Measurements from ENCODE around the gene CLEC11A. TPM values are rescaled to one million over a fixed set of nuclear protein-coding genes. Genes with fewer than 3 reads are reported as not detected.

The CLEC11A gene
- total and polyA plus RNA-seq, 9 of the 15 experiments (the other 6 are each of a cell fraction or from before 2014, with no cell fraction given) = 0.39 to 43.9 (median 3.4) TPM

DNA sequence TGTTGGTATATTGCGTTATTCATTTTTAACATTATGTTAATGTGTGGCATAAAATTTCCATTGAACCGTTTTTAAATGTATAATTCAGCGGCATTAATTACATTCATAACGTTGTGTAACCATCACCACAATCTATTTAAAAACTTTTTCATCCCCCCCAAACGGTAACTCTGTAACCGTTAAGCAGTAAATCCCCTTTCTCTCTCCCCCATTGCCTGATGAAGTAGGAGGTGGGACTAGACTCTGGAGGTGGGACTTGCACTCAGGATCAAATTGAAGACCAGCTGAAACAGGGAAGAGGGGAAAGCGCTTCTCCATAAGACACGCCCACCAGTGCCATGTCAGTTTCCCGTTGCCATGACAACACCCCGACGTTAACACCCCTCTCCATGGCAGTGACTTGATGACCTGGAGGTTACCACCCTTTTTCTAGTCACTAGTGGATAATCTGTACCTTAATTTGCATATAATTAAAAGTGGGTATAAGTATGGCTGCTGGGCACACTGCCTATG, 16.8 kb downstream of the CLEC11A start:
- no TSS peak for BruUV-seq (replicated peaks)
- intact Hi-C loops (cut with micrococcal nuclease) = no loop called here
- FAIRE-seq = peak; percentile 83
- ChIA-PET POLR2A (interaction anchor here (0.7 to 1.5 kb wide), 3 partner anchors 10 to 12 kb away, joined by 4 to 7 read pairs (median 5); no protein-coding TSS in a partner anchor), CTCF (ENCODE audit: low intra/inter-chr PET ratio) (no interaction called here)
- no peaks in the 10 kb centered on the region for H3K79me2 ChIP-seq (ENCODE audit: control insufficient read depth, insufficient read depth, low read length)
- H3K9me1 ChIP-seq (ENCODE audit: control insufficient read depth, insufficient read depth, low read length) = no peaks in the 10 kb centered on the region
- H3K9me3 ChIP-seq (replicated peaks; ENCODE audit: control insufficient read depth, insufficient read depth, low read depth, low read length) = no peaks in the 10 kb centered on the region
- H4K20me1 ChIP-seq (replicated peaks; ENCODE audit: control insufficient read depth, insufficient read depth, low read length) = no peaks in the 10 kb centered on the region
- peak overlapping the region in 1 of 2 experiments; percentile 36; a peak in 2 of 4 replicates for H3K9ac ChIP-seq (ENCODE audit: insufficient read depth in 1 of 2, low read depth in 2 of 2, low read length in 2 of 2)
- H3K36me3 ChIP-seq (ENCODE audit: control insufficient read depth, insufficient read depth, low read length) = no peaks in the 10 kb centered on the region
- WGBS (ENCODE audit: insufficient coverage, low coverage, missing lambda C conversion rate) = 16% methylated on average over 11 of the region's 11 CpGs
- H3K4me3 ChIP-seq = no peak overlapping the region
- peak overlapping the region; percentile 84 for H2AFZ ChIP-seq (ENCODE audit: low read depth, low read length)
- H3K27me3 ChIP-seq (ENCODE audit: control insufficient read depth in 2 of 2, insufficient read depth in 2 of 2, low read length in 2 of 2) = no peaks in the 10 kb centered on the region
- H3K4me2 ChIP-seq (ENCODE audit: insufficient read depth, low read length) = peak overlapping the region; percentile 57
- in situ Hi-C loops (cut with MboI) = no loop called here
- peak overlapping the region; percentile 49 for H3K27ac ChIP-seq (ENCODE audit: extremely low read depth, low read depth, low read length)
- ATAC-seq = peak; percentile 40
- peaks cover 55 to 59% of the 10 kb centered on the region in 2 experiments for H3K4me1 ChIP-seq (replicated peaks in 1 of 2; ENCODE audit: control insufficient read depth in 2 of 2, insufficient read depth in 2 of 2, low read length in 2 of 2)
- peak in 2 of 4 experiments; percentile 62 to 82 for DNase-seq (ENCODE audit: extremely low read depth in 1 of 4, low spot score in 3 of 4)
- TF ChIP-seq RFX1 (IDR thresholded peaks at IDR 0.05) (peak; percentile 100), ZNF444 (CRISPR knock-in tag; IDR thresholded peaks at IDR 0.05) (no peak), SNRNP70 (optimal IDR thresholded peaks at IDR 0.05; ENCODE audit: low read depth, low read length) (no peak), BMI1 (IDR thresholded peaks at IDR 0.05; ENCODE audit: low read length) (peak; percentile 97), ZNF830 (CRISPR knock-in tag; IDR thresholded peaks at IDR 0.05) (no peak), CEBPB (tag; IDR thresholded peaks at IDR 0.05) (peak; percentile 31; the same call in 1 of the 2 replicates), HDGF (IDR thresholded peaks at IDR 0.05) (0 out of 2 replicates have a peak, but pooled peaks have one; percentile 16), BCOR (IDR thresholded peaks at IDR 0.05) (no peak), MXI1 (IDR thresholded peaks at IDR 0.05; ENCODE audit: low read depth, low read length) (peak; percentile 67; the same call in 1 of the 2 replicates), CSDE1 (IDR thresholded peaks at IDR 0.05) (peak in 1 of 2 experiments; percentile 98; a peak in 2 of 4 replicates), GATAD2B (IDR thresholded peaks at IDR 0.05; ENCODE audit: borderline replicate concordance) (no peak), MYBL2 (IDR thresholded peaks at IDR 0.05; ENCODE audit: low read depth) (0 out of 2 replicates have a peak, but pooled peaks have one; percentile 14), MYBL2 (CRISPR knock-in tag; IDR thresholded peaks at IDR 0.05; ENCODE audit: borderline replicate concordance) (no peak), ELF2 (CRISPR knock-in tag; IDR thresholded peaks at IDR 0.05) (no peak)
- TF ChIP-seq, protein P1, sequence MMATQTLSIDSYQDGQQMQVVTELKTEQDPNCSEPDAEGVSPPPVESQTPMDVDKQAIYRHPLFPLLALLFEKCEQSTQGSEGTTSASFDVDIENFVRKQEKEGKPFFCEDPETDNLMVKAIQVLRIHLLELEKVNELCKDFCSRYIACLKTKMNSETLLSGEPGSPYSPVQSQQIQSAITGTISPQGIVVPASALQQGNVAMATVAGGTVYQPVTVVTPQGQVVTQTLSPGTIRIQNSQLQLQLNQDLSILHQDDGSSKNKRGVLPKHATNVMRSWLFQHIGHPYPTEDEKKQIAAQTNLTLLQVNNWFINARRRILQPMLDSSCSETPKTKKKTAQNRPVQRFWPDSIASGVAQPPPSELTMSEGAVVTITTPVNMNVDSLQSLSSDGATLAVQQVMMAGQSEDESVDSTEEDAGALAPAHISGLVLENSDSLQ (IDR thresholded peaks at IDR 0.05) = peak; percentile 97
- TF ChIP-seq, protein P2, sequence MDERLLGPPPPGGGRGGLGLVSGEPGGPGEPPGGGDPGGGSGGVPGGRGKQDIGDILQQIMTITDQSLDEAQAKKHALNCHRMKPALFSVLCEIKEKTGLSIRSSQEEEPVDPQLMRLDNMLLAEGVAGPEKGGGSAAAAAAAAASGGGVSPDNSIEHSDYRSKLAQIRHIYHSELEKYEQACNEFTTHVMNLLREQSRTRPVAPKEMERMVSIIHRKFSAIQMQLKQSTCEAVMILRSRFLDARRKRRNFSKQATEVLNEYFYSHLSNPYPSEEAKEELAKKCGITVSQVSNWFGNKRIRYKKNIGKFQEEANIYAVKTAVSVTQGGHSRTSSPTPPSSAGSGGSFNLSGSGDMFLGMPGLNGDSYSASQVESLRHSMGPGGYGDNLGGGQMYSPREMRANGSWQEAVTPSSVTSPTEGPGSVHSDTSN (CRISPR knock-in tag; IDR thresholded peaks at IDR 0.05; ENCODE audit: low read depth) = 0 out of 2 replicates have a peak, but pooled peaks have one; percentile 32
- TF ChIP-seq, protein P2 (tag; conservative IDR thresholded peaks at IDR 0.05; ENCODE audit: low read depth) = peak; percentile 77
- TF ChIP-seq, protein P3, sequence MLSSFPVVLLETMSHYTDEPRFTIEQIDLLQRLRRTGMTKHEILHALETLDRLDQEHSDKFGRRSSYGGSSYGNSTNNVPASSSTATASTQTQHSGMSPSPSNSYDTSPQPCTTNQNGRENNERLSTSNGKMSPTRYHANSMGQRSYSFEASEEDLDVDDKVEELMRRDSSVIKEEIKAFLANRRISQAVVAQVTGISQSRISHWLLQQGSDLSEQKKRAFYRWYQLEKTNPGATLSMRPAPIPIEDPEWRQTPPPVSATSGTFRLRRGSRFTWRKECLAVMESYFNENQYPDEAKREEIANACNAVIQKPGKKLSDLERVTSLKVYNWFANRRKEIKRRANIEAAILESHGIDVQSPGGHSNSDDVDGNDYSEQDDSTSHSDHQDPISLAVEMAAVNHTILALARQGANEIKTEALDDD (IDR thresholded peaks at IDR 0.05) = peak; percentile 84
- TF ChIP-seq, protein P4, sequence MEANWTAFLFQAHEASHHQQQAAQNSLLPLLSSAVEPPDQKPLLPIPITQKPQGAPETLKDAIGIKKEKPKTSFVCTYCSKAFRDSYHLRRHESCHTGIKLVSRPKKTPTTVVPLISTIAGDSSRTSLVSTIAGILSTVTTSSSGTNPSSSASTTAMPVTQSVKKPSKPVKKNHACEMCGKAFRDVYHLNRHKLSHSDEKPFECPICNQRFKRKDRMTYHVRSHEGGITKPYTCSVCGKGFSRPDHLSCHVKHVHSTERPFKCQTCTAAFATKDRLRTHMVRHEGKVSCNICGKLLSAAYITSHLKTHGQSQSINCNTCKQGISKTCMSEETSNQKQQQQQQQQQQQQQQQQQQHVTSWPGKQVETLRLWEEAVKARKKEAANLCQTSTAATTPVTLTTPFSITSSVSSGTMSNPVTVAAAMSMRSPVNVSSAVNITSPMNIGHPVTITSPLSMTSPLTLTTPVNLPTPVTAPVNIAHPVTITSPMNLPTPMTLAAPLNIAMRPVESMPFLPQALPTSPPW (CRISPR knock-in tag; IDR thresholded peaks at IDR 0.05) = 0 out of 2 replicates have a peak, but pooled peaks have one; percentile 14
